HG02642 (cell line): ENCODE results near the gene EEPD1.
"Not testable (repeated sequence)": the region's sequence is repeated elsewhere in the genome, so short reads cannot be mapped to it uniquely, and the experiment has no call there.

Experiments used
- ATAC-seq: cut with Tn5 transposase; IDR thresholded peaks from one replicate; pipeline ENCODE4 v1.9.1; 2021; ENCODE audit warnings: mild to moderate bottlenecking; ENCODE audit not compliant: unreplicated experiment, poor library complexity

Gene EEPD1

DNA sequence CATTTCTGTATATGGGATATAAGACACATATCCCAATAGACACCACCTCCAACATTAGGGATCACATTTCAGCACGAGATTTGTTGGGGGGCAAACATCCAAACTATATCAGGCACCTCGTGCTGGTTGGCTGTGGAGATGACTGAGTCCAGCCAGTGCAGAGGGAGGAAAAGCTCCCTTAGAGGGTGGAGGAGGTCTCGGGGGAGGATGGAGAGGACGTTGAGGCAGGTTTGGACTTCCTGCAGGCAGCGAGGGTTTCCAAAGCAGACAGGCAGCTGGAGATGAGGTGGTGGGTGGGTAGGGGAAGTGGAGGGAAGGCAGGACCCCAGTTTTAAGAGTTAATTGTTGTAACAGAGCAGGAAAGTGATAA is 56.7 kb downstream of the EEPD1 start:
- ATAC-seq = no peak

DNA sequence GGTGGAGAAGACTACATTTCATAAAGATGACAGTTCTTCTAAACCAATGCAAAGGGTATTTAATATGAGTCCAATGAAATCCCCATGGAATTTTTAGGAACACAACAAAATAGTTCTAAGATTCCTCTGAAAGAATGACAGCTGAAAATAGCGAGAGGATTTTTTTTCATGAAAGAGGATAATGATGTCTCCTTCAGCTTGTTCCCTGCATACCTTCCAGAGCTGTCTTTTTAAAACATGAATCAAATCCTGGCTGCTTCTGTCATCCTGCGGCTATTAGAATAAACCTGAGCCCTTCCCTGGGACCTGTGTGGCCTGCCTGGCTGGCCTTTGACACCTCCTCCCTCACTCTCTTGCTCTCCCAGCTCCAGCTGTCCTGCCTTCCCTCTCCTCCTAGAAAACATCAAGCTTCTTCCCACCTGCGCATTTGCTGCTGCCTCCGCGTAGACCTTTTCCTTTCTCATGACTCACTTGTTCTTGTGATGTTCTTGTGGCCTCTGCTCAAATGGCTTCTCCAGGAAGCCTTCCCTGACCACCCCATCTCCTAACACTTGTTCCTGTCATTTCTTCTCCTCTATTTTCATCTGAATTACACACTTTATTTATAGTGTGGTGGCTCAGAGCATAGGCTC is 57.4 kb downstream of the EEPD1 start:
- ATAC-seq = no peak

DNA sequence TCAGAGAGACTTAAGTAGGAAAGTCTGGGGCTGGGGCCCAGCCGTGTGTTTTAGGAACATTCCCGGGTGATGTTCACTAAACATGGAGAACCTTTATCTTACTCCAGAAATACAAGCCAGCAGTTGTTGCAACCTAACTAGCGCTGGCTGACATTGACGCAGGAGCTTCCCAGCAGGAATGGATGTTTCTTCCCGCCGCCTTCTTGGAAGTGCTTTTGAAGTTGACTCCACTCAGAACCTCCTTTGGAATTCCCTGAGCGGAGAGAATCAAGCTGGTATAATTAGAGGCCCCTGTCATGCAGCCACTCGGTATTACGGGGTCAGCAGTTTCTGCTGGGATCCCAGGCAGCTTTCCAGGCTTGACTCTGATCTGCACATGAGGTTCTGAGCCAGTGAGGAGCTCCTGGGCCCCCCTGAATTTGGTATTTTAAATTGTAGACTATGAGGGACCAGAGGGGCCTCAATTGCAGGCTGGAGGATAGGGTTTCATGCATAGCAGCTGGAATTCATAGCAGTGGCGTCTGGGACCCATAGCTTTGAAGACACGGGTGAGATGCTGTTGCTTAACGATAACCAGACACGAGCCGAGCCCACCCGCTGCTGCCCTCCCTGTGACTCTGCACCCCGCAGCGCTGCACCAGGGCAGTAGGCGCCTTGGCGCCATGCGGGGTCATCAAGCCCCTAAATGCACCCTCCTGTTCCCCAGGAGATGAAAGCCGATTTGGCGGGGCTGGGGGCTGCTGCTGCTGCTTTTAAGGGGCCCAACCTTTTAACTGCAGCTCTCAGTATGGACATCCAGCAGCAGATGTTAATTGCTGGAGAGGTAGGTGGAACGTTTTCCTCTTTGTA is 61.8 kb downstream of the EEPD1 start:
- no peak for ATAC-seq

DNA sequence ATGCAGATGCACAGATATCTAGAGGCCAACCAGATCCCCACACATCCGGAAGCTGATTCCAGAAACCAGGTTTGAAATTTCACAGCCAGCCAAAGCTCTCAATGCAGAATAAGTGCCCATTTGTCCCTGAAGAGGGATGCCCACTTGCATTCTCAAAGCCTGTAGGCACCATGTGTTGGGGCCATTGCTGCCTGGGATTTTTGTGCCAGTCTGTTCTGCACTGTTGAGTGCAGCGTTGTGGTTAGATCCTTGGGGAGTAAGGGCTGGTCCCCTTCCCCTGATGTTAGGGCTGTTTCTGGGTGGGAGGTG is 62.4 kb downstream of the EEPD1 start:
- ATAC-seq = no peak

DNA sequence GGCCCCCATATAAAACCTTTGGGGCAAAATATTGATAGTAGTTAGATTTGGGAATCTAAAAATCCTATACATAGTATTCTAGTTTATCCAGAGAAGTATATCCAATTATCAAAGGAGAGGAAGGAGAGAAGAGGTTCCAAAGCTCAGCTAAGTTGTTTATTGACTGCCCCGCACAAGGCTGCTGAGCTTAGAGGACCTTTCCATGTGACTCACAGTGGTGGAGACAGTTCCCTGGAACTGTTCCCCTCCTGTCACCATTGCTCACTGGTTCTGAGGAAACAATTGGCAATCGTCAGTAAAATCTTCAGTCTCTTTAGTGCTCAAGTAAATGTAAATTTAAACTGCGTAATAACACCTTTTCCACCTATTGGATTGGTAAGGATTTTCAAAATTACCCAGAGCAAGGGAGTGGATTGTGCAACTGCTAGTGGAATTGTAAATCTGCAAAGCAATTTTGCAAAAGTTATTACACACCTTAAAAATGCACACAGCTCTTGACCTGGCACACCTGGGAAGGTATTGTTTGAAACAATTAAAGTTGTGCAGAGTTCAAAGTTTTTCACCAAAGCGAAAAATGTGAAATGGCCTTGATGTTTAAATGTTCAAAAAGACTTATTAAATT is 63.1 kb downstream of the EEPD1 start:
- ATAC-seq = no peak

DNA sequence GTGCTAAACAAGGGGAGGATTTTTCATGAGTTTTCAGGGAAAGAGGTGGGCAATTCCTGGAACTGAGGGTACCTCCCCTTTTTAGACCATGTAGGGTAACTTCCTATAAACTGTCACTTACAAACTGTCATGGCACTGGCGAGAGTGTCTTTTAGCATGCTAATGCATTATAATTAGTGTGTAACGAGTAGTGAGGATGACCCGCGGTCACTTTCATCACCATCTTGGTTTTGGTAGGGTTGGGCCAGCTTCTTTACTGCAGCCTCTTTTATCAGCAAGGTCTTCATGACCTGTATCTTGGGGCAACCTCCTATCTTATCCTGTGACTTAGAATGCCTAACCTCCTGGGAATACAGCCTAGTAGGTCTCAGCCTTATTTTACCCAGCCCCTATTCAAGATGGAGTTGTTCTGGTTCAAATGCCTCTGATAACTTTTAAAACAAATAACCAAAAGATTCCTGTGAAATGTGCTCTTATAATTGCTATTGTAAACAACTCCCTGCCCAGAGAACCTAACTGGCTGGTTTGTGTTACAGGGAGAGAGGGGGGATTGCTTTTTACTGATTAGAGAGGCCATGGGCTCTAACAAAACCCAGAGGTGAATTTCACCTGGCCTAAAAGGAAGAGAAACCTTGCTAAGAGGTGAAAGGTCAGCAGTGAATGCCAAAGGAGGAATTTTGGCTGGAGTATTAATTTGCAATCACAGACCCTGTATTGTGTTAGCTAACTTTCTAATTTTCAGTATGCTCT is 64.3 kb downstream of the EEPD1 start:
- ATAC-seq = no peak

DNA sequence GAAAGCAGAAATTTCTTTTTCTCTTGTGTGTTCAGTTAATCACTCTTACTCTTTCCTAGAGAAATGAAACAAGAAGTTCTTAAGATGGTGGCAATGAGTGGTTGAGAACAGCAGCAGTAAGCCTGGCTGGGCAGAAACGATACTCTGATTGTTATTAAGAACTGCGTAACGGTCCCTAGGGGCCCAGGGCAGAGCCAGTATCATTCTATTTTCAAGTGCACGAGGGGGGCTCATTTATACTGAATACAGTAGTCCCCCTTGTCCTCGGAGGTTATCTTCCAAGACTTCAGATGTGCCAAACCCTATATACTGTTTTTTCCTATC is 64.9 kb downstream of the EEPD1 start:
- ATAC-seq = no peak

DNA sequence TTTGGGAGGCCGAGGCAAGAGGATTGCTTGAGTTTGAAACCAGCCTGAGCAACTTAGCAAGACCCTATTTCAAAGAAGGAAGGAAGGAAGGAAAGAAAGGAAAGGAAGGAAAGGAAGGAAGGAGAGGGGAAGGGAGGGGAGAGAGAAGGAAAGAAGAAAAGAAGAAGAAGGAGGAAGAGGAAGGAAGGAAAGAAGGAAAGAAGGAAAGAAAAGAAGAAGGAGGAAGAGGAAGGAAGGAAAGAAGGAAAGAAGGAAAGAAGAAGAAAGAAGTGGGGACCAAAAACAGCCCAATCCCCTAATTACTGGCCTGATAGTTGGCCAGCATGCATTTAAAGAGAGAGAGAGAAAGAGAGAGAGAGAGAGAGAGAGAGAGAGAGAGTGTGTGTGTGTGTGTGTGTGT is 66.4 kb downstream of the EEPD1 start:
- no peak for ATAC-seq

DNA sequence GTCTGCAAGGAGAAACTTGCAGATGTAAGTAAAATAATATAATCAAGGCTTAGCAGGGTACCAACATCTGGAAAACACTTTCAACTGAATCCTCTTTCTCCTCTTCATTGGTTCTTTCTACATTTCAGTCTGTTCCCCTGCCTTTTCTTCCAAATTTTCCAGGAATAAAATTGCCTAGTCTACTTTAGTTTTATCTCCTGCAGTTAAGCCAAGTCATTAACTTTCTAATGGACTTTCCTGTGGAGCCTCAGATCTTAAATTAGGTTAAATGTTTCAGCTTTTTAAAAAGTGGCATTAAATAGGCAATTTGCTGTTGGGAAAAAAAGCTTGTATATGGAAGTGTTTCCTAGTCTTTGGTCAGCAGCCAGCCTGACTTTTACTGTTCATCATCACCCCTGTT is 70.8 kb downstream of the EEPD1 start:
- ATAC-seq = no peak

DNA sequence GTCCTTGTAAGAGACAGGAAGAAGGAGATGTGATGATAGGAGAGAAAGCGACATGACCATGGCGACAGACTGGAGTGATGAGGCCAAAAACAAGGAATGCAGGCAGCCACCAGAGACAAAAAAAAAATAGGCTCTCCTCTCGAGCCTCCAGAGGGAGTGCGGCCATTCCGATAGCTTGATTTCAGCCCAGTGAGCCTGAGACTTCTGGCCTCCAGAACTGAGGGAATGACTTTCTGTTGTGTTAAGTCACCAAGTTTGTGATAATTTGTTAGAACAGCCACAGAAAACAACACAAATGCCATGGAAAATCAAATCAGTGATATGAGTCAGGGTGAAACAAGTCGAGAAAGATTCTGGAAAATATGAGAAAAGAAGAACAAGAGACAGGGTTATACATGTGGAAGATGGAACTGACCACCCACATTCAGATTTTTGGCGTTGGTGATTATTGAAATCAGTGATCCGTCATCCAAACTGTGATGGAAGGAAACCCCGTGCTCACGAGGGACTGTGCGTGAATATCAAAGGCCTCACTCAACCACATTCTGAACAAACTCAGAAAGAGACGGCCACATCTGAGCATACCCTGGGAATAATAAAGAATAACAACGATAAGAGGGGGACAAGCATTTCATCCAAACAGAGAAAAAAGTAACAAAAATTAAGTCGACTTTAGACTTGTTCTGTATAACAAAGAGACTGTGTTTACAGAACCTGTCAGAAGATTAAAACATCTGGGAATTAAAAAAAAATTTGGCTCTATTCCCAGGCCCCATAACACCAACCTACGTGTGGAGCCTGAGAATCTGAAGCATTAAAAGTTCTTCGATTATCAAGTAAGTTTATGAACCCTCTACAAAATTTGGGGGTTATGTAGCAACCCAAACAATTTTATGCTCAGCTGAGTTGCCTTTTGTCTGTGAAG is 72.1 kb downstream of the EEPD1 start:
- ATAC-seq = no peak

DNA sequence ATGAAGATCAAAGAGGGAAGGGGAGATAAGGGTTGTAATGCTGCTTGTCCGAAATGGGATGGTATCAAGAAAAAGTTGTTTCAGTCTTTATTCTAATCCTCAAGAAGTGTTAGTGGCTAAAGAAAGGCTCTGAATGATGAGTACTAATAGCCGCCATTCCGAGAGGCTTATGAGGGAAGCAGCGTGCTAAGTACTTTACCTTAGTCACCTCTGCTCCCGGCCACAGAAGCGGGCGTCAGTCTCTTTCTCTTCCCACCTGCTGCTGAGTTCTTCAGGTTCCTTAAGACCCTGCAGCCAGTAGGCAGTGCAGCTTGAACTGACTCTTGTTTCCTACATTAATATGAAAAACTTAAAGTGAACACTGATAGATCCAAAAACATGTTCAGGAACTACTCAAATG is 73.1 kb downstream of the EEPD1 start:
- ATAC-seq = no peak

DNA sequence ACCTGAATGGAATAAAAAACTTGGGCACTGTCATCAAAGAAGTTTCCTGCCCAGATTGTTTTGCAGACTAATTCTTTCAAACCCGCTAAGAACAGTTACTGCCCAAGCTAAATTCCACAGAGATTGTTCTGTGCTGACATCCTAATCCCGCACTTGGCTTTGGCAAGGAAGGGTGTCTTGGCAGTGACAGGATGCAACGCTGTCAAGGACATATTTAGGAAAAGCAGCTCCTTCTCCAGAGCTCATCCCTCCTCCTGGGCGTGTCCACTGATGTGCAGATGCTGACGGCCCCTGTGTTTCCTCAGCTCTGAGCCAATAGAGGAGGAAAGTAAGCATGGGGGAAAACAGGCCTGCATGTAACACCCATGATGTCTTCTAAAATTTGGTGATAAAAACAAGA is 74.2 kb downstream of the EEPD1 start:
- ATAC-seq = no peak

DNA sequence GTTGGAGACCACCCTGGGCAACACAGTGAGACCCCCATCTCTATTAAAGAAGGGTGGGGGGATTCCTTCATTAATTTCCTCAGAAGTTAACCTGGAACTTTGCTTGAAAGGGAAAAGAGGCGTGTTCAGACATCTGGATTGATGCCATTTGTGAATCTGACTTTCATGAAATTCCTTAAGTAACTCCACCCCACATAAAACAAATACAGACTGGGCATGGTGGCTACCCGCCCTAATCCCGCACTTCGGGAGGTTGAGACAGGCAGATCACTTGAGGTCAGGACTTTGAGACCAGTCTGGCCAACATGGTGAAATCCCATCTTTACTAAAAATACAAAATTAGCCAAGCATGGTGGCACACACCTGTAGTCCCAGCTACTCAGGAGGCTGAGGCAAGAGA is 75.0 kb downstream of the EEPD1 start:
- ATAC-seq = no peak

DNA sequence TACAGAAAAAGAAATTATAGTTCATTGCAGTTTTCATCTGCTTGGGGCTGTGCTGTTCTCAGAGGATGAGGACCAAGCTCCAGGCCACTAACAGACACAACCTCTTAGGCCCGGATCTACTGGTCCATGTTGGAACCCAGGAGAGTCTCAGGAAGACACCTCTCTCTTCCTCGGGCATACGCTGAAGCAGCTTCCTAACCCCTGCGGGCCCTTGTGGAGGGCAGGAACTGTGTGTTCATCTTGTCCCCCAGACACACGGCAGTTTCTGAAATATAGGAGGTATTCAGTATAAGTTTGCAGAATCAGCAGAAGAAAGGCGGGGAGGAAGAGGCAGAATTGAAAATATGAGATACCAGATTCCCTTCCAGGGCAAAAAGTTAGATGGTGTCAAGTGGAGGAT is 78.4 kb downstream of the EEPD1 start:
- no peak for ATAC-seq

DNA sequence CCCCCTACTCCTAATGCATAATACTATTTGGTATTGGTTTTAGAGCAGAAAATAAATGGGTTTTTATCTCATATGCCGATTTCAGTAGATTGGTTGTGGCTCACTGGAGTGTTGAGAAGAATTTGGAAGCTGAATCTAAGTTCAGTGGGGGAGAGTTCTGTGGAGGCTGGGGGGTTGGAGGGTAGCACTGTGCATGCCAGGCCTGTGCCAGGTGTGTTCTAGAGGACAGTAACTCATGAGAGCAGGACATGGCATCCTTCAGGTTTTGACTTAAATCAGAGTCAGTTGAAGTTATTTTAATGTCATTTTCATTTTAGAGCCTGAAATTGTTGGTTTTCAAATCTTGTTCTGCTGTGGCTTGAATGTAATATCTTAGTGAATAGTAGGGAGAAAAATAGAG is 79.5 kb downstream of the EEPD1 start:
- ATAC-seq = no peak

DNA sequence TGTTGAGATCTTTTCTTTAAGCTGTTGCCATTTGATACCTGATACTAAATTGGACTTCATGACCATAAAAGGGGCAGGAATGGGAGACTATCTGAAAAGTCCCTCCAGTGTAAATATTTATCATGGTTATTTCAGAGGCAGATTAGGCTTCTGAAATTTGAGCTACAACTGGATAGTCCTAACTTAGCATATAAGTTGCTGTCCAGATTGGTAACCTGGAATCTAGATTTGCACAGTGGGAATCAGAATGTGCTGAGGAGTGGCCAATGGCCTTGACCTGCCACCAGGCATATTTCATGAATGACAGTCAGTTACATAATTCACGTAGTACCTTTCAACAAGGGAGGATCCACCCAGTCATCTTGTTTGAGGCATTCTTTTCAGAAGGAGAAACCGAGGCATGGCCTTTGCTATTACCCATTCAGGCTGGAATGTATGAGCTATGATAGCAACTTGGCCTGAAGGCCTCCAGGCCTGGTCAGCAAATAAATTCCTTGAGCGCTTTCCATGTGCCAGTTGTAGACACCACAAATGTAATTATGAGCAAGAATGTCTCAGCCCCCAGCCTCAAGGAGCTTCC is 80.0 kb downstream of the EEPD1 start:
- no peak for ATAC-seq

DNA sequence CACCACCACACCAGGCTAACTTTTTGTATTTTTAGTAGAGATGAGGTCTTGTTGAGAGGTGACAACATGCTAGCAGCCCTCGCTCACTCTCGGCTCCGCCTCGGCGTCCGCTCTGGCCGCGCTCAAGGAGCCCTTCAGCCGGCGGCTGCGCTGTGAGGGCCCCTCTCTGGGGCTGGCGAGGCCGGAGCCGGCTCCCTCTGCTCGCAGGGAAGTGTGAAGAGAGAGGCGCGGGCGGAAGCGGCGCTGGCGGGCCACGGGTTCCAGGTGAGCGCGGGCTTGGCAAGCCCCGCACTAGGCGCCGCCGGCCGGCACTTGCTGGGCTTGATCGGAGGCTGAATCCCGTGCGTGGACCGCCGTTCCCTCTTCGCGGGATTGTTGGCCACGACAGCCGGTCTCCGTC is 83.0 kb downstream of the EEPD1 start:
- no peak for ATAC-seq

DNA sequence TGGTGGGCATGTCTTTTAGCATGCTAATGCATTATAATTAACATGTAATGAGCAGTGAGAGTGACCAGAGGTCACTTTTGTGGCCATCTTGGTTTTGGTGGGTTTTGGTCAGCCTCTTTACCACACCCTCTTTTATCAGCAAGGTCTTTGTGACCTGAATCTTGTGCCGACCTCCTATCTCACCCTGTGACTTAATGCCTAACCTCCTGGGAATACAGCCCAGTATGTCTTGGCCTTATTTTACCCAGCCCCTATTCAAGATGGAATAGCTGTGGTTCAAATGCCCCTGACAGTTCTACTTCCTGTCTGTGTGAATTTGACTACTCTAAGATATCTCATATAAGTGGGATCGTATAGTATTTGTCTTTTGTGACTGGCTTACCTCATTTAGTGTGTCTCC is 85.1 kb downstream of the EEPD1 start:
- ATAC-seq = no peak

DNA sequence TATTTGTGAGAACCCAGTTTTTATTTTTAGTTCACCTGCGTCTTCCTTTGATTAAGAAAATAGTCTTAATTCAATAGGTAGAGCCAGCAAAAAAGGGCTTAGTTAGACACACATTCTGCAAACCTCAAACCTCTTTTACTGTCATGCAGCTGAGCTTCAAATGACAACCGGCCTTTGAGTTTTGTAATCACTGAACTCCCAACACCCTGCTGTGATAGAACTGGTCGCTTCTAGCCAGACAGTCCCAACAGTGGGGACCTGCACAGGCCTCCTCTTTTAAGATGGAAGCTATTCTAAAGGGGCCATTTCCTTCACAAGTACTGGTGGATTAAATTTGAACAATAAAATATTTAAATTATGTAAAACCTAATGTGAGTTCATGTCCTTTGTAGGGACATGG is 90.3 kb downstream of the EEPD1 start:
- ATAC-seq = not testable (repeated sequence)

DNA sequence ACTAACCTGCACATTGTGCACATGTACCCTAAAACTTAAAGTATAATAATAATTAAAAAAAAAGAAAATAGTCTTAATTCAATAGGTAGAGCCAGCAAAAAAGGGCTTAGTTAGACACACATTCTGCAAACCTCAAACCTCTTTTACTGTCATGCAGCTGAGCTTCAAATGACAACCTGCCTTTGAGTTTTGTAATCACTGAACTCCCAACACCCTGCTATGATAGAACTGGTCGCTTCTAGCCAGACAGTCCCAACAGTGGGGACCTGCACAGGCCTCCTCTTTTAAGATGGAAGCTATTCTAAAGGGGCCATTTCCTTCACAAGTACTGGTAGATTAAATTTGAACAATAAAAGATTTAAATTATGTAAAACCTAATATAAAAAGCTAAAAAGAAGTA is 90.9 kb downstream of the EEPD1 start:
- ATAC-seq = not testable (repeated sequence)
